ENCODE data around the gene PNPO.

DNA sequence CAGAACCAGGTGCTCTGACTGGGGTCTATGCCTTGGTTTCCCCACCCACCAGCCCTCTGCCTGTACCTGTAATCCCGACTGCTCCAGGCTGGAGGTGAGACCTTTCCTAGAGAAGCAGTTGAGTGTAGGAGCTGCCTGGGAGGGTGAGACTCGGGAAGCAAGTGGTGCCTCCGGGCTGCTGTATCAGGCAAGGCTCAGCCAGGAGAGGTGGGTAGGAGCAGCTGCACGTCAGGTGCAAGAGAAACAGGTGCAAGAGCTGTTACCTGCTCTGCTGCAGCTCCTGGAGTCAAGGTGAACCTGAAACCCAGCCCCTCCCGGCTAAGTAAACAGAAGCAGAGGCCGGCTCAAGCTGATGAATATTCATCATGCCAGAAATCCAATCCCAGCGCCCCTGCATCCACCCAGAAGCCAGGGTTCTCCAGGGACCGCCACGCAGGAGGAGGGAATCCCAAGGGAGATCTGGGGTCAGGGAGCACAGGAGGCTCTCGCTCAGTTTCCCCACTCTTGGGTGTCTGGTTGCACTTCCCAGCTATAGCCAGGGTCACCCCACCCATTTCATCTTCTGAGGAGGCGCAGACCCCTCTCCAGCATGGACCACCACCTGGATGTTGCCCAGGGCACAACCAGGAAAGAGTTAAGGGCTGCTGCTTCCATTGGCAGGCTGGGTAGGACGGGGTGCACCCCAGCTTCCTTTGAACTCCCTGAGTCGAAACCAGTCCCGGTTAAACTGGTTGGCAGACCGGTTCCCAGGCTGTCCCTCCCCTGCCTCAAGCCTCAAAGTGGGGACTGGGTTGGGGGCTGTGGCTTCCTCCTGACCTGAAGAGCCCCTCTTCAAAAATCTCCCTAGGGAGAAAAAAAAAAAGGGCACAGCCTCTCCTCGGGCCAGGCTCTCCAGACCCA, 16.5 kb downstream of the PNPO start, which contains the start of gene PRR15L:
- TF ChIP-seq CTCF (IDR thresholded peaks at IDR 0.05; ENCODE audit: low read length) (no peak), EZH2 (IDR thresholded peaks at IDR 0.05; ENCODE audit: borderline replicate concordance, low read length) (no peak)

Measured in OCI-LY1 (cell line).